OCI-LY7 (cell line): Measurements from ENCODE around the gene POFUT1.

Experiments used
- EZH2phosphoT487 ChIP-seq: fragments of 200-600 bp; sonication (generic); IDR thresholded peaks from 2 replicates; pipeline ENCODE4 v1.6.1; 2018; ENCODE audit warnings: low read depth, borderline replicate concordance, mild to moderate bottlenecking, mixed run types, antibody characterized with exemption, low read length, moderate library complexity, mixed read lengths
- TF ChIP-seq, protein P1 (sequence below): fragments of 200-600 bp; sonication (generic); conservative IDR thresholded peaks from 2 replicates; pipeline ENCODE4 v1.5.1; 2014; ENCODE audit warnings: mild to moderate bottlenecking, antibody characterized with exemption, low read length, moderate library complexity, mixed read lengths

DNA sequence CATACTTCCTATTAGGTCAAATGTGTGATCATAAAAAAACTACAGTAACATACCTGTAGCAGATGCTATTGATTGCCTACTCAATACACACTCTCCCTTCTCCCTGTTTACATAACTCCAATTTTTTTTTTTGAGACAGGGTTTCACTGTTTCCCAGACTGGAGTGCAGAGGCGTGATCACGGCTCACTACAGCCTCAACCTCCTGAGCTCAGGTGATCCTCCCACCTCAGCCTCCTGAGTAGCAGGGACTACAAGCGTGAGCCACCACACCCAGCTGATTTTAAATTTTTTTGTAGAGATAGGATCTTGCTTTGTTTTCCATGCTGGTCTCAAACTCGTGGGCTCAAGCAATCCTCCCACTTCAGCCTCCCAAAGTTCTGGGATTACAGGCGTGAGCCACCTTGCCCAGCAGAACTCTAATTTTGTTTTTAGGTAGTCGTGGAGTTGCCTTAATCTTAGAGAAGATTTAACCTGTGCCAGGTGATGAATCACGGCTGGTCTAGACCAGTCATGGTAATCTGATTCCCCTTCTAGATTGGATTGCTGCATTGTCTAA is 55.8 kb downstream of the POFUT1 start:
- no peak for TF ChIP-seq EZH2phosphoT487
- TF ChIP-seq, protein P1, sequence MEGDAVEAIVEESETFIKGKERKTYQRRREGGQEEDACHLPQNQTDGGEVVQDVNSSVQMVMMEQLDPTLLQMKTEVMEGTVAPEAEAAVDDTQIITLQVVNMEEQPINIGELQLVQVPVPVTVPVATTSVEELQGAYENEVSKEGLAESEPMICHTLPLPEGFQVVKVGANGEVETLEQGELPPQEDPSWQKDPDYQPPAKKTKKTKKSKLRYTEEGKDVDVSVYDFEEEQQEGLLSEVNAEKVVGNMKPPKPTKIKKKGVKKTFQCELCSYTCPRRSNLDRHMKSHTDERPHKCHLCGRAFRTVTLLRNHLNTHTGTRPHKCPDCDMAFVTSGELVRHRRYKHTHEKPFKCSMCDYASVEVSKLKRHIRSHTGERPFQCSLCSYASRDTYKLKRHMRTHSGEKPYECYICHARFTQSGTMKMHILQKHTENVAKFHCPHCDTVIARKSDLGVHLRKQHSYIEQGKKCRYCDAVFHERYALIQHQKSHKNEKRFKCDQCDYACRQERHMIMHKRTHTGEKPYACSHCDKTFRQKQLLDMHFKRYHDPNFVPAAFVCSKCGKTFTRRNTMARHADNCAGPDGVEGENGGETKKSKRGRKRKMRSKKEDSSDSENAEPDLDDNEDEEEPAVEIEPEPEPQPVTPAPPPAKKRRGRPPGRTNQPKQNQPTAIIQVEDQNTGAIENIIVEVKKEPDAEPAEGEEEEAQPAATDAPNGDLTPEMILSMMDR = no peak
